ENCODE measurements around the gene USP31. TPM values are rescaled to one million over a fixed set of nuclear protein-coding genes. Genes with fewer than 3 reads are reported as not detected.

The USP31 gene
- total RNA-seq, 1 experiment from 2014 or later: 23.6 TPM

GRCh38 chr16:23188911-23189310 is 39.7 kb upstream of the USP31 start:
- Mint-ChIP-seq H3K27ac (ENCODE audit: unreplicated experiment) (no peak overlapping the region), H3K4me3 (ENCODE audit: low read depth, unreplicated experiment) (no peak overlapping the region), H3K36me3 (ENCODE audit: insufficient read depth, unreplicated experiment) (no peaks in the 10 kb centered on the region), H3K4me1 (ENCODE audit: low read depth, unreplicated experiment) (no peaks in the 10 kb centered on the region), H3K9me3 (ENCODE audit: low read depth, unreplicated experiment) (no peaks in the 10 kb centered on the region), H3K27me3 (ENCODE audit: unreplicated experiment) (peaks cover 95% of the 10 kb centered on the region)
- no peak for TF ChIP-seq CTCF (IDR thresholded peaks at IDR 0.05; ENCODE audit: unreplicated experiment)
- no TSS peak for BruUV-seq (replicated peaks)
- CTCF ChIA-PET: interaction anchor here (0.5 to 0.6 kb wide), 2 partner anchors 439 to 1644 kb away, joined by 3 to 7 read pairs; no protein-coding TSS in a partner anchor
- no peak for DNase-seq
- intact Hi-C loops (cut with micrococcal nuclease; ENCODE audit: unreplicated experiment): loop anchor here (10.0 kb wide), 1 partner anchor 316 kb away; no protein-coding TSS in a partner anchor

DNA sequence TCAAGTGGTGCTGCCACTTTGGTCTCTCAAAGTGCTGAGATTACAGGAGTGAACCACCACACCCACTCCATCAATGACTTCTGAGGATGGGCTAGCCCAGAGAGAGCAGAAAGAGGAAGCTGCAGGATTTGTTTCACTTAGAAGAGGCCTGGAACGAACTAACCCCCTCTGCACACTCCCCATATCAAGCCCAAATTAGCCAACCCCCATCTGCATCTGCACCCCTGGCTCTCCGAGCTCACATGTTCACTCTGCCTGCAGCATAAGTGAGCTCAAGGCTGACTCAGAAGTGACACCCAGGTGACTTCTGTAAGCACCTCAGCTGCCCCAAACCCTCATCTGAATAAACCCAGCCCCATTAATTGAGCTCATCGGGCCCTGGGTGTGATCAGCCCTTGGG is 38.1 kb upstream of the USP31 start:
- Mint-ChIP-seq H3K27me3 (ENCODE audit: unreplicated experiment) (peaks cover 92% of the 10 kb centered on the region), H3K9me3 (ENCODE audit: low read depth, unreplicated experiment) (no peaks in the 10 kb centered on the region), H3K36me3 (ENCODE audit: insufficient read depth, unreplicated experiment) (no peaks in the 10 kb centered on the region), H3K4me3 (ENCODE audit: low read depth, unreplicated experiment) (no peak overlapping the region), H3K4me1 (ENCODE audit: low read depth, unreplicated experiment) (peaks cover 2% of the 10 kb centered on the region), H3K27ac (ENCODE audit: unreplicated experiment) (no peak overlapping the region)
- intact Hi-C loops (cut with micrococcal nuclease; ENCODE audit: unreplicated experiment): loop anchor here (10.0 kb wide), 1 partner anchor 317 kb away; no protein-coding TSS in a partner anchor
- DNase-seq: no peak
- CTCF ChIA-PET: interaction anchor here (0.6 to 1.6 kb wide), 3 partner anchors 23 to 1160 kb away, joined by 5 to 8 read pairs (median 8); no protein-coding TSS in a partner anchor
- no peak for TF ChIP-seq CTCF (IDR thresholded peaks at IDR 0.05; ENCODE audit: unreplicated experiment)
- BruUV-seq (replicated peaks): no TSS peak

DNA sequence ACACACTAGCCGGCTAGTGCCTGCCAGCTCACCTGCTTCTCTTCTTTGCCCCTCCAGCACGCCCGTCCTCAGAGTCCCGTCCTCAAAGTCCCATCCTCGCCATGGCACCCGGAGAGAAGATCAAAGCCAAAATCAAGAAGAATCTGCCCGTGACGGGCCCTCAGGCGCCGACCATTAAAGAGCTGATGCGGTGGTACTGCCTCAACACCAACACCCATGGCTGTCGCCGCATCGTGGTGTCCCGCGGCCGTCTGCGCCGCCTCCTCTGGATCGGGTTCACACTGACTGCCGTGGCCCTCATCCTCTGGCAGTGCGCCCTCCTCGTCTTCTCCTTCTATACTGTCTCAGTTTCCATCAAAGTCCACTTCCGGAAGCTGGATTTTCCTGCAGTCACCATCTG is 36.9 kb upstream of the USP31 start:
- CTCF ChIA-PET: no interaction called here
- Mint-ChIP-seq H3K4me3 (ENCODE audit: low read depth, unreplicated experiment) (no peak overlapping the region), H3K27me3 (ENCODE audit: unreplicated experiment) (peaks cover 92% of the 10 kb centered on the region), H3K4me1 (ENCODE audit: low read depth, unreplicated experiment) (peaks cover 10% of the 10 kb centered on the region), H3K36me3 (ENCODE audit: insufficient read depth, unreplicated experiment) (no peaks in the 10 kb centered on the region), H3K27ac (ENCODE audit: unreplicated experiment) (no peak overlapping the region), H3K9me3 (ENCODE audit: low read depth, unreplicated experiment) (no peaks in the 10 kb centered on the region)
- no peak for TF ChIP-seq CTCF (IDR thresholded peaks at IDR 0.05; ENCODE audit: unreplicated experiment)
- no peak for DNase-seq
- intact Hi-C loops (cut with micrococcal nuclease; ENCODE audit: unreplicated experiment): loop anchor here (10.0 kb wide), 1 partner anchor 319 kb away; no protein-coding TSS in a partner anchor
- BruUV-seq (replicated peaks): no TSS peak

DNA sequence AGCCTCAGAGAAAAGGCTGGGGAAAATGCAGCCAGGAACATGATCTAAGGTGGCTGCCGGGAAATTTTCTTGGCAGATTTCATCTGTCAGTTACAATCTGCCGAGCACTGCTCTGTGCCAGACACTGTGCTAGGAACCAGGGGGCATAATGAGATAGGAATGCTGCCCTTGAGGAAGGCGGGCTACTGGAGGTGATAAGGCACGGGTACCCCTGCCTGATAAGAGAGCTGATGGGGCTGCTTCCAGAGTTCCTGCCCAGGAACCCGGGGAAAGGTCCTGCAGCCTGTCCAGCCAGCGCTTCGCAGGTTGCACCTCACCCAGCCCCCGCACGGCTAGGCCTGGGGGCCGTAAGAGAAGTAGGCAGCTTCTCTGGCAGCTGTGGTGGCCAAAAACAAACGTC is 36.4 kb upstream of the USP31 start:
- no peak overlapping the region for H3K4me3 Mint-ChIP-seq (ENCODE audit: low read depth, unreplicated experiment)
- DNase-seq: no peak
- peaks cover 91% of the 10 kb centered on the region for H3K27me3 Mint-ChIP-seq (ENCODE audit: unreplicated experiment)
- intact Hi-C loops (cut with micrococcal nuclease; ENCODE audit: unreplicated experiment): loop anchor here (10.0 kb wide), 1 partner anchor 319 kb away; no protein-coding TSS in a partner anchor
- CTCF ChIA-PET: no interaction called here
- no peaks in the 10 kb centered on the region for H3K9me3 Mint-ChIP-seq (ENCODE audit: low read depth, unreplicated experiment)
- peaks cover 10% of the 10 kb centered on the region for H3K4me1 Mint-ChIP-seq (ENCODE audit: low read depth, unreplicated experiment)
- H3K27ac Mint-ChIP-seq (ENCODE audit: unreplicated experiment): no peak overlapping the region
- no peak for TF ChIP-seq CTCF (IDR thresholded peaks at IDR 0.05; ENCODE audit: unreplicated experiment)
- no TSS peak for BruUV-seq (replicated peaks)
- H3K36me3 Mint-ChIP-seq (ENCODE audit: insufficient read depth, unreplicated experiment): no peaks in the 10 kb centered on the region

Data from Calu3 (cell line).